ENCODE results near the gene ALK.

The ALK gene

GRCh38 chr2:29443151-29443550, 478.2 kb downstream of the ALK start:
- no peak for DNase-seq

DNA sequence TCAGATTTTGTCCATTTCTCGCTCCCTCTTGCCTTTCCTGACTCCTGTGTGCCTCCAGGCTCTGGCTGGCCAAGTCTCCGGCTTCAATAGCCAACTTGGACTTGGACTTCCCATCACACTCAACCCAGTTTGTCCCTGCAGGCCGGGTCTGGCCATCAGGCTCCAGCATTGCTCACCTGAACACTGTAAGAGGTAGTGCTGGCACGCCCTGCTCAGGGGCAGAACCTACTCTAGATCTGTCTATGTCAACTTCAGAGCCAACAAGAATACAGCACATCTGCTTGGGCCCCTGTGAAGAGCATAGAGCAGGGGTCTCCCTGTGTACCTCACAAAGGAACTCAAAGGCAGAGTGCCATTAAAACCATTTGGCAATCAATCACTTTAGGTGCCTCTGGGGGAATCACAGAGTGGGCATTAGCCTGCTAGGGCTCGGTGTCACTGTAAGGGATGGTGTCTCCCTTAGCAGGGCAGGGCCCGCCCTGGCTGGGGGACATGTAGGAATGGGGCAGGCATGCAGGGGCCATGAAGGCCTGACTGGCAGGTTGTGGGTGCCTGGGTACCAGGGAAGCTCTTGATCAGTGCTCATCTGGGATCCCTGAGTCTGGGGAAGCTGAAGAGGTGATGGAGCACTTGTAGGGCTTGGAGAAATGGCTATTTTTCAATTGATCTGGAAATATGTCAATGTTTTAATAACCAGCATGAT, 480.3 kb downstream of the ALK start:
- no peak for DNase-seq

DNA sequence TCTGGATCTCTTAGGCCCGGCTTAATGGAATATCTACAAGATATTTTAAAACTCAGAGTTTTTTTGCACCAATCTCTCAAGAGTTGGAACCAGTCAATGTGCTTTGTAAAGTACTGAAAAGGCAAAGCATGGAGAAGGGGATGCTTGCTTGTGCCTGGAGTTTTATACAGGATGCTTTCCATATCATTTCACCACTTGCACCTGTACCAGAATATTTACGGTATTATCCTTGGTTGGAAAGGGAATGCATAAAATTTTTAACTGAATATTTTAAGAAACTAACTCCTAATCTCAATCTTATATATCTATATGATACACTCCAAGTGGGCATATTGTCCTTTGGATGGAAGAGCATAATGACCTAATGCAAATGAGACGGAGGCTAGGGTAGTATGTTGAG, 487.5 kb downstream of the ALK start:
- no peak for DNase-seq

DNA sequence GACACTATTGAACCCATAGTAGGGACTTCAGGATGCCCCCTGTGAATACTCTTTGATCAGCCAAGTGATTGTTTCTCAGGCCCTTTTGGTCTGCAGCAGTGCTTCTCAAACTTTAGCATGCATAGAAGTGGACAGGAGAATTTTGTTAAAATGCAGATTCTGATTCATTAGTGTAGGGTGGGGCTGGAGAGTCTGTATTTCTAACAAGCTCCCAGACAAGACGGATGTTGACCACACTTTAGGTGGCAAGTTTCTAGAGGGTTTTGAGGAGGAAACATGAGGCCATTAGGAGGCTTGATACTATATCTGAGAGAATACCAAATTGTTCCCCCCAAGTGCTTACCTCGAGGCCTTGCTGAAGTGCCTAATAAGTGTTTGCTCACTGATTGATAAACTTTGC, 488.3 kb downstream of the ALK start:
- no peak for DNase-seq

GRCh38 chr2:29431485-29431884, 489.9 kb downstream of the ALK start:
- DNase-seq = no peak

- no peak for DNase-seq
Observed at GRCh38 chr2:29430382-29431112, 490.8 kb downstream of the ALK start.

DNA sequence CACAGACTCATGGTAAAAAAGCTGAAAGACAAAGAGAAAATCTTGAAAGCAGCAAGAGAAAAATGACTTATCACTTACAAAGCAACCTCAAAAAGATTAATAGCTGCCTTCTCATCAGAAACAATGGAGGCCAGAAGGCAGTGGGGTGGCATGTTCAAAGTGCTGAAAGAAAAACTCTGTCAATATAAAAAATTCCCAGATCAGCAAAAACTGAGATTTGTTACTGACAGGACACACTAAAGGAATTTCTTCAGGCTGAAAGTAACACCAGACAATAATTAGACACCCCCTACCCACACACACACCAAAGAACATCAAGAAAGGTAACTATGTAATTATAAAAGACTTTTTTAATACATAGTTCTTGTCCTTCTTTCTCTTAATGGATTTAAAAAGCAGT, 495.0 kb downstream of the ALK start:
- no peak for DNase-seq

DNA sequence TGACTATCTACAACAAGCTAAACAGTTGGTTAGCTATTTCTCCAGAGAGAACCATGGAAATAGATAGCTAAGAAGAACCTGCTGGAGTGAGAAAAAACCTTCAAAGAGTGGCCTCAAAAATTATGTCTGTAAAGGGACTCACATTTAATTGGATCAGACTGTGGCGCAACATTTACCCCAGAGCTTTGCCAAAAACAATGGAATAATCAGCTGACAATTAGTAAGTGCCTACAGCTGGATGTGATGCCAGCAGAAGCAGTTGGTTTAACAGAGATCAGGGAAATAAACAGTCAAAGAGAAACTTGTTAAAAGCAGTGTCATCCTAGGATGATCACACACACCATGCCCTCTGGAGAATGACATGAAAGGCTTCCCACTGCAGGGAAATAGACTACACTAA, 495.5 kb downstream of the ALK start:
- DNase-seq = no peak

DNA sequence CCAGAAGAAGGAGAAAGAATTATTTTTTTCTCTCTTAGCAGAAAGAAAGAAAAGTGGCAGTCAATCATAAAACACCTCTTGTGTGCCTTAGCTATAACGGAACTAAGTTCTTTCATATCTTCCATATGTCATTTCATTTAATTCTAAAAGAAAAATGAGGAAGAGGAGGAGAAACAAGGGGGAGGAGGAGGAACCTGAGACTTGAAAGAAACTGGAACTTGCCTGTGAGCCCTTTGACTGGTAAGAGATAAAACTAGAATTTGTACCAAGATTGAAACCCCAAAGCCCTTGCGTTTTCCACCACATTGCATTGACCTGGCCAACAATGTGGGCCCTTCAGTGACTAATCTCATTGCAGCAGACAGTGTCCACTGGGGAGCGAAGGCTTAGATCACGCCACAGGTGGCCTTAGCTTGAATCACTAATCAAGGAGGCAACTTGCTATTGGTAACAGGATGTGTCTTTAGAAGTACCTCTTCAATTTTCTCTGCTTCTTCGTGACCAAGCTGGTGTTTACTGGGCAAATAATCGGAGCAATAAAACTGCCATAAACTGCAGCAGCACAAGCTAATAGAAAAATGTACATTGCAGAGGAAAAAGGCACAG, 498.2 kb downstream of the ALK start:
- peak; percentile 16 to 18 for DNase-seq

DNA sequence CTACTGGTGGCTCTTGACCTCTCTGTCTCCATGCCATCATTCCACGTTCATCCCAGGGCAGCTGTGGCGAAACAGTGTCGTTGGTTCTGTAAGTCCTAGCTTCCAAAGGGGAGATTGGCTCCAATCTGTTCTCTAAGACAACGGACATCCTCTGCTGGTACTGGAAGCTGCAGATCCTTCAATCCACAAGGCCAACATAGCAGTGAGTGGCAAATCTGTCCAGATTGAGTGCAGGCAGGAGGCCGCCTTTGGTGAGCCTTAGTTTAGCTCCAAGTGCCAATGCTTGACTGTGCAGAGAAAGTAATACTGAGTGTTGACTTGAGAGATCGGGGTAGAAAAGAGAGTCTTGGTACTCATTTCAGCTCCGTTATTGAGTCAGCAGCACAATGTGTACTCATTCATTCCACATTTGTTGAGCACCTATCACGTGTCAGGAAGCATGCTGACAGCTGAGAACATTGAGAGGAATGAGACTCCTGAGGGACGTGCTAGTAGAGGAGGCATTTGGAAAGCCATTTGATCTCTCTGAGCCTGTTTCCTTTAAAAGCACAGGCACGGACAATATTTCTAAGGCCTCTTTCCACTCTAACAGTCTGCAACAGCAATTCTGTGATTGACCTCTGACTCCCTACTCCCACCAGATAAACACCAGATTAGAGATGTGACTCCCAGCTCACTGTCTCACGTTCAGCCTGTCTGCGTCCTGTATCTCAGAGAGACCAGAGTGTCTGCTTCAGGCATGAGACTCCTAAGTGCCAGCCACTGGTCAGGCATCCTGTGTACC, 500.2 kb downstream of the ALK start:
- DNase-seq = no peak

GRCh38 chr2:29420464-29420863, 500.9 kb downstream of the ALK start:
- no peak for DNase-seq

DNA sequence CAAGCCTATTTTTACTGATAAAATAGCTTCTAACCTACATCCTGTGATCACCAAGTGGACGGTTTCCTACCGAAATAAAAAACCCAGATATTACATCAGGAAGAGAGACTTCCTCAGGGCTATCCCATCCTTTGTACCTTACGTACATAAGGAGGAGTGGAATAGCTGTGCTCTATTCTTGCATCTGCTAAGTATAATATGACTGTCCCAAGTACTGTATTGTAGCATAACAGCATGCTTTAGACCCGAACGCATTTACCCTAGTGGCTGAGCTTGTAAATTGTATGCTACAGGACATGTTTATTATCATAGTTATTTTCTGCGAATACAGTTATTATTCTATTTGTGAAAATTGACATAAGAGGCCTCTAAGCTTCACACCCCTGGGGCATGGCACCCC, 503.8 kb downstream of the ALK start:
- no peak for DNase-seq

DNA sequence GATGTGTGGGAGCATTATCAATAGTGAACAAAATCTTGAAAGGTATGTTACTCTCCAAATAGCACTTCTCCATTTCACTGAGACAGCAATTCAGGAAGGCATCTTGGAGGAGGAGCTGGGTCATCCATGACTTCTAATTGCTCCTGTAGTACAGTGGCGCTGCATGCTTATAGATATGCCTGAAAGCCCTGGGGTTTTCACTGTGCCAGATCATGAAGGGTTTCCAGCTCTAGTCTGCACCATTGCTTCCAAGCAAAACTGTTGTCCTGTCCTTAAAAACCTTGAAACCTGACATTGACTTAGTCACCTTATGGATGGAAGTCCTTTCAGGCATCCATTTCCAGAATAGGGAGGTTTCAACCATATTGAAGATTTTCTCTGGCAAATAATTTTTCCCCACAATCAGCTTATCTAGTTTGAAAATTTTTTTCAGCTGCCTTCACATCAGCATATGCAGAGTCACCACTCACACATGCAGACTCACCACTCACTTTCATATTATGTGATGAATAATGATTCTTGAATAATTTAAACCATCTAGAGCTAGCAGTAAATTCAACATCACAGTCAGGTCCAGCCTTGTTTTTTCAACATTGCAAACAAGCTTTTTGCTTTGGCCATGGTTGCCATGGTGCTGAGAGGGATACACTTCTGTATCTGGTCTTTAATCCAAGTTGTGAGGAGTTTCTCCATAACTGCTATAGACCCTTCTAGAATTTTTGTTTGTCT, 509.0 kb downstream of the ALK start:
- no peak for DNase-seq

DNA sequence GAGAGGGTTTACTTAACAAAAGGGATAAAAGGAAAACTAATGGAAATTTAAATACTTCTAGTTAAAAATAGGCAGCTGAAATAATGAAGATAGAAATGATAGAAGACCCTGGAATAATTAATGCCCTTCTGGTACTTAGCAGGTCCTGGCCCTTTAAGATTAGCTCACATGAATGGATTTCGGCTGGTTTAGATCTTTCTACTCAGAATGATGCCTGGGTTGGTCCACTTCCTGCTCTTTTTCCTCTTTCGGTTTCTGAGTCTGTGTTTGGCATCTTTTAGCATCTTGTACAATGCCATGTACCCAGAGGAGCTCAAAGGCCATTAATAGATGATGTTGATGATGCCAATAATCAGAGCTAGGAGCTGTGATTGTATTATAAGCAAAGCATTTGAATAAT, 515.7 kb downstream of the ALK start:
- DNase-seq = no peak

- DNase-seq = no peak
Observed at GRCh38 chr2:29405266-29405665, 516.1 kb downstream of the ALK start.

- no peak for DNase-seq
Observed at GRCh38 chr2:29401994-29402393, 519.4 kb downstream of the ALK start.

DNA sequence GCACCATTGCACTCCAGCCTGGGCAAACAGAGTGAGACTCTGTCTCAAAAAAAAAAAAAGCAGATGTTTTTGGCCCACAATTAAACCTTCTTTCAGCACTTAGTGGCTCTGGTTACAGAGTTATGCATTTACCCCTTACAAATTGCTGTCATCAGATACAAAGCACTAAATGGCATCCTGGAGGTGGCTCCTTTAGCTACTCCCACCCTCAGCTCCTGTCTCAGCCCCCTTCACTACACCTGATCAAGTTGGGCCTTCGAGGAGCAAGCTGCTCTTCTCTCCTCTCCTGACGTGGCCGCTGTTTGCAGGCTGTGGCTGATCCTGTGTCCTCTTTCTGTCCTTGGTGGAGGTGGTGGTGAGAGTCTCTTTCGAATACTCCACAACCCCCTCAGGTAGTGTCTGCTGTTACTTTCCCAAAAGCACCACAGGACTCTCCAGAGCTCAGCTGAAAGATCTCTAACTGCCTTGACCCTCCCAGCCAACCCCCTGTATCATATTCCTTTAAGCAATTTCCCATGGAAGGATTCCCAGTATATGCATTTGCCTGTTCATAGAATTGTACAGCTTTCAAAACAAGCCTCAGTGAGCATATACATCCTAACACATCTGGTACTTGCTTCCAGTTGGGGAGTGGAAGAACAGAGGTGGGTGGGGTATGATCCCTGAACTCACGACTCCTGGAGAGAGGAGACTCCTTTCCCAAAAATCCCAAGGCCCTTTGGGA, 520.3 kb downstream of the ALK start:
- no peak for DNase-seq

DNA sequence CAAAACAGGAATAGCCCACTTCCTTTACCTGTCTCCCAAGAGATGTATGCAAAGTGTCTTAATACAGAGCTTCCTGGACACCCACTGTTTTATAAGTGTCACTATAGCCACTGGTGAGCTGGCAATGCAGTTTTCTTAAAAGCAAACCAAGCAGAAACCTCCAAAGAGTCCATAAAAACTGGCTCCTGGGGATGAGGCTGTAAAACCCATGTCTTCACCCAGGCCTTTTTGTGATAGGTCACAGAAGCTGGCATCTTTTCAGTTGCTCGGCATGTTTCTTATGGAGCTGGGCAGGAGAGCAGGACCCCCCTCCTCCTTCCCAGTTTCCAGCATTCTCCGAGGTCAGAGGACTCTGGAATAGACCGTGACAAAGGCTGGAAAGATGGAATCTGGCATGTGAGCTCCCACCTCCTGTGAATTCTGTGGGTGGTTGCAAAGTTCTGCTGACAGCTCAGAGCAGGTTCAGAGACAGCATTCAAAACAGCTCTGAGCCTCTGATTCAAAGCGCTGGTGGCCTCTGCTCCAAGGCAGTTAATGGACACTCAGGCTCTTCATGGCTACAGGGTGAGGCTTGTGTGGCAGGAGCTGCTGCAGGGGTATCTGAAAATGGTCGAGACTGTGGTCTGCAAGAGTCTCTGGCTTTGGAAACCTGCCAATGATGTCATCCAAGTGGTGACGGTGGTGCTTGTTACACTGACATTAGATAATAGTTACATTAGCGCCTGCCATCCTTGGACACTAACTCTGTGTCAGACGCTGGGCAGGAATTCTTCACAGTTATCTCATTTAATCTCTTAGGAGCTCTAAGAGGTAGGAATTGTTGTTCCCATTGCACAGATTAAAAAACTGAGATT, 522.8 kb downstream of the ALK start:
- no peak for DNase-seq

GRCh38 chr2:29397713-29398112, 523.7 kb downstream of the ALK start:
- DNase-seq = no peak

DNA sequence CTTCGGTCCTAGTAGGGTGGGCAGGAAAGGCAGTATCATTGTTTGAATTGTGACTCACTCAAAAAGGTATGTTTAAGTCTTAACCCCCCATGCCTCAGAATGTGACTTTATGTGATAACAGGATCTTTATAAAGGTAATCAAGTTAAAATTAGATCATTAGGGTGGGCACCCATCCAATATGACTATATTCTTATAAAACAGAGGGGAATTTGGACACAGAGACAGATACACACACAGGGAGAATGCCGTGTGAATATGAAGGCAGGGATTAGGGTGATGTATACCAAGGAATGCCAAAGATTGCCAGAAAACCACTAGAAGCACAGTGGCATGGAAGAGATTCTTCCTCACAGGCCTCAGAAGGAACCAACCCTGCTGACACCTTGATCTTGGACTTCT, 524.3 kb downstream of the ALK start:
- DNase-seq = no peak

DNA sequence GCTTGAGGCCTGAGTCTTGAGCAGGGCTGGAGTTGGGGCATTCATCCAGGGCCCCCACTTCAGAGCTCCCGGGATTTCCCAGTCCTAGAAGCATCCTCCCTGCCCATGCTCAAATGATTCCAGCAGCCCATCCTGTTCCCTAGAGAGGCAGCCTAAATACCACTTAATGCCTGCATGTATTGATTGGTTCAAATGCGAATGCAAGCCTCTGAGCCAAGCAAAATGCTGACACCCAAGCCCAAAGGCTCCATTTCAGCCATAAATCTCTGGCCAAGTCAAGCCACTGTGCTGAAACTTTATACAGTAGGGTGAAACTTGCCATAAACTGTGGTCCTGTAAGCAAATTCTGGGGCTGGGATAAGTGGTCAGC, 526.4 kb downstream of the ALK start:
- no peak for DNase-seq
